Endothelial cell of hepatic sinusoid (primary cell): ENCODE measurements around the gene SAPCD1.

Source experiments
- in situ Hi-C: cut with HindIII; loops from 2 replicates; pipeline ENCODE4 v1.10.0; 2017; ENCODE audit warnings: low sequenced_read_pairs

Gene SAPCD1

DNA sequence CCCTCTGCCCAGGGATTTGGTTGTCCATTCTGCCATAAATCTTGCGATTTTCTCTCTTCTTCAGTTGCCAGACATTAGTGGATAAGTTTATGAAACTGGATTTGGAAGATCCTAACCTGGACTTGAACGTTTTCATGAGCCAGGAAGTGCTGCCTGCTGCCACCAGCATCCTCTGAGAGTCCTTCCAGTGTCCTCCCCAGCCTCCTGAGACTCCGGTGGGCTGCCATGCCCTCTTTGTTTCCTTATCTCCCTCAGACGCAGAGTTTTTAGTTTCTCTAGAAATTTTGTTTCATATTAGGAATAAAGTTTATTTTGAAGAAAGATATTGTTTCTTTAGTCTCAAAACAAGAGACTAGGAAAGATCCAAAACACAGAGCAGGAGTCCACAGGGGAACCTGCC lies at the start of gene SAPCD1:
TSS of gene SAPCD1 (plus strand) at position 301 of the 400 bp plus-strand sequence. CDS start 399 bp downstream, outside the sequence.
- in situ Hi-C loops: no loop called here

DNA sequence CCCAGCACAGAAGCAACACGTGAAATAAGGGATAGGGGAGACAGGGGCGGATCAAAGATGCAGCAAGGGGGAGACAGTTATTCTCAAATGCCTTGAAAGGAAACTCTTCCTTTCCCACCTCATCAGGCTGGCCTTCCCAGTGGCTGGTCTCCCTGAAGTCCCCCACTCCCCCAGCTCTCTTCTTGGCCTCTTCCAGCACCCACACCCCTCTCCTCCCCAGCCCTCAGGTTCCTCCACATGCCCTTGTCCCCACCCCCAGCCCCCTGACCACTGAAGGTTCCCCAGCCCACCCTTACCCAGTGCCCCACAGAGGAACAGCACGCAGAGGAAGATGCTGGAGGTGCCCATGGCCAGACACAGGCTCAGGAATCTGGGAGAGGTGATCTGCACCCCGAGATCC lies 49.0 kb upstream of the SAPCD1 start:
- in situ Hi-C loops: loop anchor here (5.0 kb wide), 1 partner anchor 66 kb away; no protein-coding TSS in a partner anchor

DNA sequence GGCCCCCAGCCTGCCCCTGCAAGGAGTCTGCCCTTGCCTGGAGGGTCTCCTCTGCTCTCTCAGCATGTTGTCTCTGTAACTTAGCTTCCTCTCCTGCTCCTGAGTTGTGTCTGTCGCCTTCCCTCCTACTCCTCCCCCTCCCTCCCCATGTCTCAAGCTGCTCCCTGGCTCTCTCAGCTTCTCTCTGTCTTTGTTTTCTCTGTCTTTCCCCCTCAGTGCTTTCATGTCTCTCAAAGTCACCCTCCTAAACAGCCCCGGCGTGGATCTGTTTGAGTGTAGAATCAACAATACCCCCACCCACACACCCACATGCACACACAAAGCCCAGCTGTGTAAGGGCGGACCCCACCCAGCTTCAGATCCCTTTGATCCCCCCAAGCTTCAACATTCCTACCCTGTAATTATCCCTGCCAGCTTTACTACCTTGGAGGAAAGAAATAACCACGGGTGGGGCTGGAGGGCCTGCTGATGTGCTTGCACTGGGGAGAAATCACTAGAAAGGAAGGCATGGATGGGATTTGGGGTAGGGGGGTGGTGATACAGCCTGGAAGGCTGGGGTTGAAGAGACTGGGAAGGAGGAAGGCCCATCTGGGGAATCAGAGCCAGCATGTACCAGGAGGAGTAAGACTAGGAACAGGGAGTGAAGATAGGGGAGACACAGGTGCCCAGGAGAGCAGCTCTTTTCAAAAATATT lies 48.3 kb upstream of the SAPCD1 start:
- in situ Hi-C loops: loop anchor here (5.0 kb wide), 1 partner anchor 67 kb away; no protein-coding TSS in a partner anchor

- in situ Hi-C loops: no loop called here
Observed at GRCh38 chr6:31715022-31715958, 47.2 kb upstream of the SAPCD1 start, which contains the start of gene LY6G6D. LY6G6D (plus strand) TSS chr6:31715348; CDS start chr6:31715356, 8 bp downstream.

- in situ Hi-C loops: no loop called here
Observed at GRCh38 chr6:31717499-31718222, 44.8 kb upstream of the SAPCD1 start.

GRCh38 chr6:31718265-31718664 lies 44.2 kb upstream of the SAPCD1 start:
- in situ Hi-C loops: no loop called here

GRCh38 chr6:31719001-31719400 lies 43.5 kb upstream of the SAPCD1 start:
- in situ Hi-C loops: no loop called here

- in situ Hi-C loops: no loop called here
Observed at GRCh38 chr6:31720196-31720770, 42.2 kb upstream of the SAPCD1 start.

DNA sequence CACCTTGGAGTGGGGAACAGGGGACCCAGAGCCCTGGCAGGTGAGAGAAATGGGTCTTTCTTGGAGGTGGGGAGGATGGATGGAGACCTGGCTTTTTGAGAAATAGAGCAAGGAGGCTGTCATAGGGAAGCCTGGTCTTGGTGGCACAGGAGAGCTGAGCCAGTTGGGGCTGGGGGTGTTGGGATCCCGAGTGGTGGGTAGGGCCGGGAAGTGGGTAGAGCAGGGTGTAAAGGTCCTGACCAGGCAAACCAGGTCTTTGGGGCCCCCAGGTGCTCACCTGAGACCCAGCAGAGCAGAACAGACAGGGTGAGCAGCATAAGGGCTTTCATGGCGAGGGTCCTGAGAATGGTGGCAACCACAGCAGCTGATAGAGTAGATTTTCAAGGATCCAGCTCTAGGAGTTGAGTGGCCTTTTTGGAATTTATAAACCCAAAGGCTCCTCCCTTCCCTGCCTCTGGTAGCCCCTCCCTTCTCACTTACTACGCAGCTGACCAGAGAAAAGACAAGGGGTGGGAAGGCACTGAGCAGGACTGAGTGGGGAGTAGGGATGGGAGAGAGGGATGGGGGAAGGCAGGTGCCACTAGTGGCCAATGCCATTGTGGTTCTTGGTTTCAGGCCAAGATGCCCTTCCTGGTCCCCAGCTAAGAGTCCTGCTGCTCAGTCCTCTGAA lies 41.0 kb upstream of the SAPCD1 start, which contains the start of gene LY6G6C:
TSS of gene LY6G6C (minus strand) at position 396 of the 670 bp plus-strand sequence. CDS start at position 329, 67 bp downstream.
- in situ Hi-C loops: no loop called here

- in situ Hi-C loops: no loop called here
Observed at GRCh38 chr6:31722173-31722572, 40.3 kb upstream of the SAPCD1 start.

- in situ Hi-C loops: no loop called here
Observed at GRCh38 chr6:31723245-31723979, 39.0 kb upstream of the SAPCD1 start, which contains the start of gene MPIG6B. MPIG6B (plus strand) TSS chr6:31723373; CDS start chr6:31723384, 11 bp downstream.

DNA sequence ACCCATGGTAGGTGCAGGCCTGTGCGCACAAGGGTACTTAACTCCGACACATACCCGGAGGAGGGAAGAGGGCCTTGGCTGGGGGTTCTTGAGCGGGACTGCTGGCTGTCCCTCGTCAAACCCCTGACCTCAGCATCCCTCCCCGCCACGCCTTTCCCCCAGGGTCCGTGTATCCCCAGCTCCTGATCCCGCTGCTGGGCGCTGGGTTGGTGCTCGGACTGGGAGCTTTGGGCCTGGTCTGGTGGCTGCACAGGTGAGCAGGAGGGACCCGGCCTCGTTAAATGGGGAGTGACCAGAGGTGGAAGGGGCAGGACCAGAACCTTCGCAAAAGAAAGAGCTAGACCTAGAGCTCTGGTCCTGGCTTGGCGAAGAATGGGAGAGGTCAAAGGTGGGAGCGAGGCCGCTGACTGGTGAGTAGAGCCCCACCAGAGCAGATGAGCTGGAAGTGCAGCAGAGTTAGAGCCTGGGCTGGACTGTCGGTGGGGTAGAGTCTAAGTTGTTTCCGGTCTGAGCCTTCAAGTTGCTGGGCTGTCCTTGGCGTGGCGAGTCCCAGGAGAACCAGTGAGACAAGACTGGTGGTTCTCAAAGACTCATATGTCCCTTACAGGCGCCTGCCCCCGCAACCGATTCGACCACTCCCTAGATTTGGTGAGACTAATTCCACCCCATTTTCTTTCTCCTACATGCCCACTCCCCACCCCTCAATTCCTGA lies 38.3 kb upstream of the SAPCD1 start:
- in situ Hi-C loops: no loop called here

DNA sequence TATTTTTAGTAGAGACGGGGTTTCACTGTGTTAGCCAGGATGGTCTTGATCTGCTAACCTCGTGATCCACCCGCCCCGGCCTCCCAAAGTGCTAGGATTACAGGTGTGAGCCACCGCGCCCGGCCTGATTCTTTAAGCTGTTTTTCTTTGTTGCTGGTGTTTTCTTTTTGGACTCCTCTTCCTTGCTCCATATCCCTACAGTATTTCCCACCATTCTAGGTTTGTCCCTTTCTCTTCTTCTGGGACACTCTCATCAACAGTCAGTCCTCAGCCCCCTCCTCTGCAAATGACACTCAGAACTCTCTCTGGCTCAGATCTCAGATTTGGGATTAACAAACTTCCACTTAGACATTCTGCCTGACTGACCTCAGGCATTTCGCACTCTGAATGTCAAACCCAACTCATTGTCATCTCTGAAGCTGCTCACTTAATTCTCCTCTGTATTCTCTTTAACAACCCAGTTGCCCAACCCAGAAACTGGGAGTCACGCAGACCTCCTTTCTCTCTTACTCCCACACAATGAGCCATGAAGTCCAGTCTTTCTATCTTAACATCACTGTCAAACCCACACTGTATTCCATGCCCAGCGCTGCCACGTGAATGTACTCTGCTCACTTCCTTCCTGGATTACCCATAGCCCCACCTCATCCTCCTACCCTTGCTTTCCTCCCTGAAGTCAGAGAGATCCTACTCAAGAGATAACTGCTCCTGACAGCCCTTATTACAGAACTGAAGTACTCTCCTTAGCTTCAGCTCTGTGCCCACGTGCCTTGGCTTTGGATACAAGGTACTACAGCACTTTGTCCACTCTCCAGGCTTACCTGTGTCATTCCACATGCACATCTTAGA lies 36.7 kb upstream of the SAPCD1 start:
- in situ Hi-C loops: no loop called here

- in situ Hi-C loops: no loop called here
Observed at GRCh38 chr6:31727034-31727716, 35.3 kb upstream of the SAPCD1 start.

- in situ Hi-C loops: no loop called here
Observed at GRCh38 chr6:31727717-31728671, 34.5 kb upstream of the SAPCD1 start.
